HEK293 (cell line): ENCODE results near the gene PRKG2.

ENCODE experiments used
- CTCF ChIP-seq: fragments of 450-650 bp; formaldehyde crosslinking; IDR thresholded peaks from 2 replicates; pipeline ENCODE4 v1.5.1; 2016; ENCODE audit warnings: missing biosample characterization, missing genetic modification characterization
- ZNF175 ChIP-seq: fragments of 450-650 bp; formaldehyde crosslinking; IDR thresholded peaks from 2 replicates; pipeline ENCODE4 v1.5.1; 2016; ENCODE audit warnings: missing biosample characterization, missing genetic modification characterization
- ZNF394 ChIP-seq: fragments of 450-650 bp; formaldehyde crosslinking; IDR thresholded peaks from 2 replicates; pipeline ENCODE4 v1.5.1; 2016; ENCODE audit warnings: missing biosample characterization, missing genetic modification characterization, mild to moderate bottlenecking, moderate library complexity, borderline replicate concordance
- ZNF549 ChIP-seq: fragments of 450-650 bp; IDR thresholded peaks from 2 replicates; pipeline ENCODE4 v1.5.1; 2018; ENCODE audit warnings: missing biosample characterization, missing genetic modification characterization, mild to moderate bottlenecking, inconsistent platforms, moderate library complexity
- TF ChIP-seq, protein P1 (sequence below): fragments of 450-650 bp; IDR thresholded peaks from 2 replicates; pipeline ENCODE4 v1.5.1; 2018; ENCODE audit warnings: missing biosample characterization, mild to moderate bottlenecking, missing genetic modification characterization

DNA sequence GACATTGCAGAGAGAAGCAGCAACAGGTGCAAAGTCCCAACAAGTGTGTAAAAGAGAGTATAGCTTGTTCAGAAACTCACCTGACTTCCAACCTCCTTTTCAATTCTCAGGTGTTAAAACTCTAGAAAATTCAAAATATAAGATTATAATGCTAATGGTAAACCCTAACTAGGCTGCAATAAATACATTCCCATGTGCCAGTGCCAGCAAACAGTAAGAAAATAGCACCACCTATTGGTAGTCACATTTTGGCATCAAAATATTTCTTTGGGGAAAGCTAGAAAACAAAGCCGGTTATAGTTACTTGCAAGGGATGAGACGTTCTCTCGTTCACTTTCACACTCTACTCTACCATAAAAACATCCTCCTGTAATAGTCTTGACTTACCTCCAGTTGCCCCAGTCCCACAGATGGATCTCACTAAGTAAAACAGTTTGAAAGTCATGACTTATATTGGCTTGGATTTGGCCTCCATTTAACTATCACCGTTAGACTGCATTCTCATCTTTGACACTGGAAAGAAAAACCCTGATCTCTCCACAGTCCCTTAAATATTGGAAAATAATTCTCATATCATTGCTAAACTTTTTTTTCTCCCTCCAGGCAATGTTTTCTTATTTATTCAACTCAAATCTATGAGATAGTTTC lies 174.9 kb downstream of the PRKG2 start:
- 0 out of 2 replicates have a peak, but pooled peaks have one; percentile 23 for TF ChIP-seq CTCF (tag by site-specific recombination)
- TF ChIP-seq ZNF175 (tag by site-specific recombination): no peak
- TF ChIP-seq, protein P1, sequence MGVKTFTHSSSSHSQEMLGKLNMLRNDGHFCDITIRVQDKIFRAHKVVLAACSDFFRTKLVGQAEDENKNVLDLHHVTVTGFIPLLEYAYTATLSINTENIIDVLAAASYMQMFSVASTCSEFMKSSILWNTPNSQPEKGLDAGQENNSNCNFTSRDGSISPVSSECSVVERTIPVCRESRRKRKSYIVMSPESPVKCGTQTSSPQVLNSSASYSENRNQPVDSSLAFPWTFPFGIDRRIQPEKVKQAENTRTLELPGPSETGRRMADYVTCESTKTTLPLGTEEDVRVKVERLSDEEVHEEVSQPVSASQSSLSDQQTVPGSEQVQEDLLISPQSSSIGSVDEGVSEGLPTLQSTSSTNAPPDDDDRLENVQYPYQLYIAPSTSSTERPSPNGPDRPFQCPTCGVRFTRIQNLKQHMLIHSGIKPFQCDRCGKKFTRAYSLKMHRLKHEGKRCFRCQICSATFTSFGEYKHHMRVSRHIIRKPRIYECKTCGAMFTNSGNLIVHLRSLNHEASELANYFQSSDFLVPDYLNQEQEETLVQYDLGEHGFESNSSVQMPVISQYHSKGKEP (tag by site-specific recombination): no peak
- TF ChIP-seq ZNF549 (tag by site-specific recombination): no peak
- TF ChIP-seq ZNF394 (tag by site-specific recombination): no peak
